ENCODE measurements around the gene GNAS-AS1. TPM values are rescaled to one million over a fixed set of nuclear protein-coding genes. Genes with fewer than 3 reads are reported as not detected.

The GNAS-AS1 gene
- total RNA-seq, 1 experiment from 2014 or later = 6.8 TPM

GRCh38 chr20:58886546-58886945 is 35.8 kb upstream of the GNAS-AS1 start:
- no peak overlapping the region for H2AFZ ChIP-seq
- H3K27ac ChIP-seq = no peak overlapping the region
- no peaks in the 10 kb centered on the region for H3K9me2 ChIP-seq (ENCODE audit: insufficient read depth)
- H3K4me3 ChIP-seq = no peak overlapping the region
- no peak for TF ChIP-seq EZH2 (IDR thresholded peaks at IDR 0.05; ENCODE audit: low read depth)
- no peak for TF ChIP-seq CTCF (conservative IDR thresholded peaks at IDR 0.05)
- H3K27me3 ChIP-seq (ENCODE audit: insufficient read depth, low read depth) = no peaks in the 10 kb centered on the region
- H3K36me3 ChIP-seq (ENCODE audit: low read depth) = no peaks in the 10 kb centered on the region
- no peaks in the 10 kb centered on the region for H3F3A ChIP-seq (ENCODE audit: insufficient read depth, low read depth)
- H3K4me1 ChIP-seq (replicated peaks; ENCODE audit: insufficient read depth) = peaks cover 11% of the 10 kb centered on the region
- H3K9me3 ChIP-seq (ENCODE audit: insufficient read depth, low read depth) = no peaks in the 10 kb centered on the region
- CTCF ChIA-PET = no interaction called here
- no peak overlapping the region for H3K4me2 ChIP-seq
- intact Hi-C loops (cut with micrococcal nuclease; ENCODE audit: unreplicated experiment) = no loop called here
- POLR2A ChIA-PET (ENCODE audit: unreplicated experiment) = interaction anchor here (0.6 kb wide), 1 partner anchor 26 kb away, joined by 3 read pairs; no protein-coding TSS in a partner anchor
- H4K20me1 ChIP-seq (ENCODE audit: insufficient read depth) = no peaks in the 10 kb centered on the region
- BruUV-seq (replicated peaks) = no TSS peak
- DNase-seq = no peak
- H3K79me2 ChIP-seq (ENCODE audit: low read depth) = peaks cover 14% of the 10 kb centered on the region

GRCh38 chr20:58884966-58885365 is 34.3 kb upstream of the GNAS-AS1 start:
- TF ChIP-seq CTCF (conservative IDR thresholded peaks at IDR 0.05) (no peak), EZH2 (IDR thresholded peaks at IDR 0.05; ENCODE audit: low read depth) (no peak)
- no peak for DNase-seq
- Histone ChIP-seq H3F3A (ENCODE audit: insufficient read depth, low read depth) (no peaks in the 10 kb centered on the region), H3K9me2 (ENCODE audit: insufficient read depth) (no peaks in the 10 kb centered on the region), H3K79me2 (ENCODE audit: low read depth) (peaks cover 14% of the 10 kb centered on the region), H3K4me1 (replicated peaks; ENCODE audit: insufficient read depth) (peaks cover 11% of the 10 kb centered on the region), H3K27ac (no peak overlapping the region), H3K4me3 (no peak overlapping the region), H2AFZ (no peak overlapping the region), H3K9me3 (ENCODE audit: insufficient read depth, low read depth) (no peaks in the 10 kb centered on the region), H4K20me1 (ENCODE audit: insufficient read depth) (no peaks in the 10 kb centered on the region), H3K36me3 (ENCODE audit: low read depth) (no peaks in the 10 kb centered on the region), H3K27me3 (ENCODE audit: insufficient read depth, low read depth) (no peaks in the 10 kb centered on the region), H3K4me2 (no peak overlapping the region)
- intact Hi-C loops (cut with micrococcal nuclease; ENCODE audit: unreplicated experiment) = no loop called here
- no TSS peak for BruUV-seq (replicated peaks)
- ChIA-PET CTCF (no interaction called here), POLR2A (ENCODE audit: unreplicated experiment) (no interaction called here)

GRCh38 chr20:58883241-58883691 is 32.6 kb upstream of the GNAS-AS1 start:
- Histone ChIP-seq H3F3A (ENCODE audit: insufficient read depth, low read depth) (no peaks in the 10 kb centered on the region), H3K4me3 (no peak overlapping the region), H3K36me3 (ENCODE audit: low read depth) (no peaks in the 10 kb centered on the region), H3K4me2 (no peak overlapping the region), H3K27ac (no peak overlapping the region), H3K9me3 (ENCODE audit: insufficient read depth, low read depth) (no peaks in the 10 kb centered on the region), H2AFZ (no peak overlapping the region), H3K4me1 (replicated peaks; ENCODE audit: insufficient read depth) (peaks cover 11% of the 10 kb centered on the region), H3K79me2 (ENCODE audit: low read depth) (peaks cover 11% of the 10 kb centered on the region), H3K9me2 (ENCODE audit: insufficient read depth) (no peaks in the 10 kb centered on the region), H3K27me3 (ENCODE audit: insufficient read depth, low read depth) (no peaks in the 10 kb centered on the region), H4K20me1 (ENCODE audit: insufficient read depth) (no peaks in the 10 kb centered on the region)
- ChIA-PET CTCF (no interaction called here), POLR2A (ENCODE audit: unreplicated experiment) (no interaction called here)
- intact Hi-C loops (cut with micrococcal nuclease; ENCODE audit: unreplicated experiment) = no loop called here
- TF ChIP-seq EZH2 (IDR thresholded peaks at IDR 0.05; ENCODE audit: low read depth) = no peak
- no peak for TF ChIP-seq CTCF (conservative IDR thresholded peaks at IDR 0.05)
- no peak for DNase-seq
- BruUV-seq (replicated peaks) = no TSS peak
